ENCODE measurements around the gene CALD1.

- TF ChIP-seq CTCF (optimal IDR thresholded peaks at IDR 0.05 in 1 of 3, IDR thresholded peaks at IDR 0.05 in 1 of 3, conservative IDR thresholded peaks at IDR 0.05 in 1 of 3; ENCODE audit: extremely low read depth in 1 of 3, insufficient read depth in 2 of 3, low read length in 3 of 3) = no peak
- TF ChIP-seq EZH2 (IDR thresholded peaks at IDR 0.05; ENCODE audit: low read length) = no peak
Measured at GRCh38 chr7:134963036-134963435, 183.6 kb downstream of the CALD1 start.

Measured in keratinocyte (primary cell).